OCI-LY7 (cell line): ENCODE measurements around the gene CGNL1. TPM values are rescaled to one million over a fixed set of nuclear protein-coding genes. Genes with fewer than 3 reads are reported as not detected.

Source experiments
- BruUV-seq: library from RNA; stranded (reverse); fragments of 400-500 nt; replicated peaks from 2 replicates; lab custom pipeline; 2021; lab: Mats Ljungman, UMichigan
- CTCF ChIA-PET: fragments of 300-600 bp; sonication (Branson Sonifier 250); formaldehyde crosslinking; loops from one replicate; lab custom pipeline; 2022; ENCODE audit warnings: antibody characterized with exemption; ENCODE audit not compliant: unreplicated experiment; lab: Charles Lee
- POLR2A ChIA-PET: fragments of 300-600 bp; sonication (Branson Sonifier 250); formaldehyde crosslinking; loops from one replicate; lab custom pipeline; 2022; ENCODE audit warnings: antibody characterized with exemption; lab: Charles Lee
- DNase-seq: peaks from one replicate; pipeline ENCODE4 v3.0.0-alpha.2; 2015; ENCODE audit warnings: low spot score
- H2AFZ ChIP-seq: fragments of 200-600 bp; sonication (generic), shearing (Covaris generic); 2 replicates; pipeline ENCODE4 v1.6.1; 2014; ENCODE audit warnings: mild to moderate bottlenecking, antibody characterized with exemption, low read length, moderate library complexity
- H3K27ac ChIP-seq: fragments of 200-600 bp; sonication (generic); 2 replicates; pipeline ENCODE4 v1.5.1; 2014; ENCODE audit warnings: mixed run types, low read depth, mild to moderate bottlenecking, moderate library complexity, low read length, inconsistent platforms; ENCODE audit not compliant: poor library complexity, severe bottlenecking
- H3K36me3 ChIP-seq: fragments of 200-600 bp; sonication (generic); 2 replicates; pipeline ENCODE4 v1.6.1; 2014; ENCODE audit warnings: mild to moderate bottlenecking, antibody characterized with exemption, low read length, moderate library complexity, mixed read lengths; ENCODE audit not compliant: insufficient read depth
- H3K4me1 ChIP-seq: fragments of 200-600 bp; sonication (generic); 2 replicates; pipeline ENCODE4 v1.5.1; 2014; ENCODE audit warnings: mild to moderate bottlenecking, low read length; ENCODE audit not compliant: insufficient read depth, poor library complexity, severe bottlenecking
- H3K4me2 ChIP-seq: fragments of 200-600 bp; sonication (generic); 2 replicates; pipeline ENCODE4 v1.6.1; 2014; ENCODE audit warnings: mild to moderate bottlenecking, low read length
- H3K4me3 ChIP-seq: fragments of 200-600 bp; sonication (generic); 2 replicates; pipeline ENCODE4 v1.5.1; 2014; ENCODE audit warnings: mild to moderate bottlenecking, low read depth, low read length; ENCODE audit not compliant: poor library complexity, severe bottlenecking
- H3K79me2 ChIP-seq: fragments of 200-600 bp; sonication (generic); 2 replicates; pipeline ENCODE4 v1.6.1; 2016; ENCODE audit warnings: low read depth, mild to moderate bottlenecking, low read length, moderate library complexity, mixed read lengths; ENCODE audit not compliant: insufficient read depth
- H3K9me2 ChIP-seq: fragments of 200-600 bp; sonication (generic); 2 replicates; pipeline ENCODE4 v1.6.1; 2016; ENCODE audit warnings: mild to moderate bottlenecking, low read length, mixed read lengths; ENCODE audit not compliant: insufficient read depth
- H3K9me3 ChIP-seq: fragments of 200-600 bp; sonication (generic); 2 replicates; pipeline ENCODE4 v1.6.1; 2014; ENCODE audit warnings: mild to moderate bottlenecking, mixed run types, low read length, mixed read lengths
- H4K20me1 ChIP-seq: fragments of 200-600 bp; sonication (generic); 2 replicates; pipeline ENCODE4 v1.6.1; 2014; ENCODE audit warnings: mild to moderate bottlenecking, antibody characterized with exemption, low read length, moderate library complexity, mixed read lengths; ENCODE audit not compliant: insufficient read depth
- CTCF ChIP-seq: fragments of 200-600 bp; sonication (generic); conservative IDR thresholded peaks from 2 replicates; pipeline ENCODE4 v1.5.1; 2014; ENCODE audit warnings: mild to moderate bottlenecking, antibody characterized with exemption, low read length, moderate library complexity, mixed read lengths
- EZH2phosphoT487 ChIP-seq: fragments of 200-600 bp; sonication (generic); IDR thresholded peaks from 2 replicates; pipeline ENCODE4 v1.6.1; 2018; ENCODE audit warnings: low read depth, borderline replicate concordance, mild to moderate bottlenecking, mixed run types, antibody characterized with exemption, low read length, moderate library complexity, mixed read lengths
- intact Hi-C: fragments of 100-400 bp; cut with micrococcal nuclease; formaldehyde crosslinking; loops from one replicate; pipeline ENCODE4 v1.10.0; 2022; ENCODE audit not compliant: unreplicated experiment
- total RNA-seq, 2 experiments: library from RNA; depleted of rRNA in 1 of 2; stranded (reverse); fragments of >200 nt in 1 of 2; shearing (Covaris generic) in 1 of 2; gene quantifications; 2 replicates each; pipeline ENCODE4 v1.2.3, GENCODE V29; 2014 to 2022

CGNL1 gene
- total RNA-seq, 2 experiments from 2014 or later: 0.04 TPM; not detected in 1

- BruUV-seq: no TSS peak
- POLR2A ChIA-PET: no interaction called here
- intact Hi-C loops: no loop called here
- no peak overlapping the region for H2AFZ ChIP-seq
- no peaks in the 10 kb centered on the region for H3K9me2 ChIP-seq
- CTCF ChIA-PET: no interaction called here
- no peak overlapping the region for H3K27ac ChIP-seq
- no peak for DNase-seq
- no peak overlapping the region for H3K4me3 ChIP-seq
- H3K79me2 ChIP-seq: no peaks in the 10 kb centered on the region
- TF ChIP-seq CTCF (no peak), EZH2phosphoT487 (no peak)
- no peaks in the 10 kb centered on the region for H3K36me3 ChIP-seq
- no peaks in the 10 kb centered on the region for H4K20me1 ChIP-seq
- no peak overlapping the region for H3K4me2 ChIP-seq
- H3K9me3 ChIP-seq: no peaks in the 10 kb centered on the region
- H3K4me1 ChIP-seq: no peaks in the 10 kb centered on the region
Measured at GRCh38 chr15:57353317-57353804, 22.9 kb upstream of the CGNL1 start.

GRCh38 chr15:57354436-57355123, 21.7 kb upstream of the CGNL1 start:
- Histone ChIP-seq H3K9me3 (no peaks in the 10 kb centered on the region), H3K79me2 (no peaks in the 10 kb centered on the region), H3K36me3 (no peaks in the 10 kb centered on the region), H2AFZ (no peak overlapping the region), H3K4me3 (no peak overlapping the region), H3K4me2 (no peak overlapping the region), H3K4me1 (no peaks in the 10 kb centered on the region), H3K9me2 (no peaks in the 10 kb centered on the region), H3K27ac (no peak overlapping the region), H4K20me1 (no peaks in the 10 kb centered on the region)
- DNase-seq: no peak
- no peak for TF ChIP-seq EZH2phosphoT487
- no peak for TF ChIP-seq CTCF
- POLR2A ChIA-PET: no interaction called here
- no TSS peak for BruUV-seq
- intact Hi-C loops: no loop called here
- CTCF ChIA-PET: no interaction called here

- Histone ChIP-seq H4K20me1 (no peaks in the 10 kb centered on the region), H3K4me3 (no peak overlapping the region), H3K79me2 (no peaks in the 10 kb centered on the region), H3K9me3 (no peaks in the 10 kb centered on the region), H3K27ac (no peak overlapping the region), H3K36me3 (no peaks in the 10 kb centered on the region), H3K9me2 (no peaks in the 10 kb centered on the region), H3K4me2 (no peak overlapping the region), H3K4me1 (no peaks in the 10 kb centered on the region), H2AFZ (no peak overlapping the region)
- POLR2A ChIA-PET: no interaction called here
- CTCF ChIA-PET: no interaction called here
- intact Hi-C loops: no loop called here
- no TSS peak for BruUV-seq
- no peak for TF ChIP-seq EZH2phosphoT487
- TF ChIP-seq CTCF: no peak
- DNase-seq: no peak
Measured at GRCh38 chr15:57355259-57355658, 21.0 kb upstream of the CGNL1 start.
